LNCaP clone FGC (cell line): ENCODE results near the gene ZFHX3.

Experiments
- DNase-seq: peaks from one replicate; pipeline ENCODE4 v3.0.0-alpha.2; 2011; ENCODE audit warnings: low read depth
- H3K4me3 ChIP-seq: 2 replicates; pipeline ENCODE4 v1.5.1; 2011; ENCODE audit warnings: mild to moderate bottlenecking, low read depth, low read length, control low read depth
- CTCF ChIP-seq: IDR thresholded peaks from 2 replicates; pipeline ENCODE4 v1.5.1; 2012; ENCODE audit warnings: mild to moderate bottlenecking; ENCODE audit not compliant: control insufficient read depth, insufficient read depth; ENCODE audit errors: extremely low read depth

Gene ZFHX3

DNA sequence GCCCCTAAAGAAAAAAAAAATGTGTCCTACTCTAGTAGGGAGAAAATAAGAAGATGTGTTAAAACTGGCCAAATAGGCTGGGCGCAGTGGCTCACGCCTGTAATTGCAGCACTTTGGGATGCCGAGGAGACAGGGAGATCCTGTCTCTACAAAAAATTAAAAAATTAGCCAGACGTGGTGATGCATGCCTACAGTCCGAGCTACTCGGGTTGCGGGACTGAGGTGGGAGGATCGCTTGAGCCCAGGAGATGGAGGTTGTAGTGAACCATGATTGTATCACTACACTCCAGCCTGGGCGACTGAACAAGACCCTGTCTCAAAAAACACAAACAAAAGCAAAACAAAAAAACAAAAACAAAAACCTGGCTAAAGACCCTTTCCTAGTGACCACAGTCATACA, 15.9 kb downstream of the ZFHX3 start:
- DNase-seq = no peak
- TF ChIP-seq CTCF = no peak
- no peak overlapping the region for H3K4me3 ChIP-seq

DNA sequence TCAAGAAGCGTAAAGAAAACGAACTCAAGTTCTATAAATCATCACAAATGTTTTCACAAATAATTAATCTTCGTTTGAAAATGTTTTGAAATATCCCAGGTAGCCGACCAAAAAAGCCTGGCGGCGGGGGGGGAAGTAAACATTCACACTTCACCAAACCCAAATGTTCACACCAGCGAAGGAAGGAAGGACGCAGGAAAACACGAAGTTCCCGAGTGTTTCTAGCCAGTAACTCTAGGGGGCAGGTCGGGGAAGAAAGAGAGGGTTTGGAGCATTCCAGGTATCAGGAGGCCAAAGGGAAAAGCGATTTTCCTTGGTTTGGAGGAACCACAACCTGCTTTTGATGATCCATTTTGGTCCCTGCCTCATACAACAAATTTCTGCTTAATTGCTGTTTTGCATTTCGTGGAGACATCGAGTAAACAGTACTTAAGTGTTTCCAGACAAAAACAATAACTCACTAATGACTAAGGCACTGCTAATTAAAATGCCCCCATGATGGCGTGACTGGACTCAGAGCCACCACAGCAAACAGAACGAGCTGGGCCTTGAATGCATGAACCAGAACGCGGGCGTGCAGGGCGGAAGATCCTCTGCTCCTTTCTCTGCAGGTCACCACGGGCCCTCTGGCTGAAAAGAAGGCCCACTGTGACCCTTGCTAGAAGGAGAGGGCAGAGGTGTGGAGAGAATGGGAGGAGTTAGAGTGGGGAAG, 16.6 kb downstream of the ZFHX3 start:
- no peak for TF ChIP-seq CTCF
- no peak for DNase-seq
- H3K4me3 ChIP-seq = no peak overlapping the region

- H3K4me3 ChIP-seq = no peak overlapping the region
- no peak for TF ChIP-seq CTCF
- no peak for DNase-seq
These were observed 19.1 kb downstream of the ZFHX3 start for GRCh38 chr16:73028721-73029361.

- no peak for TF ChIP-seq CTCF
- no peak overlapping the region for H3K4me3 ChIP-seq
- DNase-seq = no peak
These were observed 19.7 kb downstream of the ZFHX3 start for GRCh38 chr16:73028263-73028662.

GRCh38 chr16:73027685-73028111, 20.2 kb downstream of the ZFHX3 start:
- H3K4me3 ChIP-seq = no peak overlapping the region
- no peak for DNase-seq
- no peak for TF ChIP-seq CTCF

DNA sequence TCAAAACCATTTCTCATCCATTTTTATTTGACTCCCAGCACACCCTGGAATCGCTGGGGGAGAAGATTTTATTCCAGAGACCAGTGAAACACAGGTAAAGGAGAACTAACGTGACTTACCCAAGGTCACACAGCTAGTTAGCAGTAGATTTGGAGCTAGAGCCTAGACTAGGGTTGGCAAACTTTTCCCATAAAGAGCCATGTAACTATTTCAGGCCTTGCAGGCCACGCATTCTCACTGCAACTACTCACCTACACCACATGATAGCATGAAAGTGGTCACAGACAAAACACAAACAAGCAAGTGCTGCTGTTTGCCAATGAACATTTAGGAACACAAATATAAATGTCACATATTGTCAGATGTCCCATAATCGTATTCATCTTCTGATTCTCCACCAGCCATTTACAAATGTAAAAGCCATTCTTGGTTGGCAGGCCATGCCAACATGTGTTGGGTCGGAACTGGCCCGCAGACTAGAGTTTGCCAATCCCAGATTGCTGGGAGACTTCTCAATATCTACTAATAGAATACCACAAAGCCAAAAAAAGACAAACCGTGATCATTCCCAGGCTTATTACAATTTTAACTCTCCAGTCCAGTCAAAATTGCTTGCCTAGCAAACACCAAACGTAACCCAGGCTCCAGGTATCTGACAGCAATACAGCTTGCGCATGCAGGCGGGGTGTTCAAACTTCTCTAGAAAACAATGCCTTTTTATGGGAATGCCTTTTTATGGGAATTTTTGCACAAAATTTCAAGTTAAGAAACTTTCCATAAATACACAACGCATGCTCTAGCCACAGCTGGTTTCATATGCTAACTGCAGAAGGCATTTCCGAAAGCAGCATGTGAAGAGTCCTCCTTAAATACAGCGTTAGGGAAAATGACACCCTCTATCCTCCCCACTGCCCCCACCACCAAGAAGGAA, 20.9 kb downstream of the ZFHX3 start:
- DNase-seq = no peak
- no peak overlapping the region for H3K4me3 ChIP-seq
- no peak for TF ChIP-seq CTCF
